ENCODE measurements around the gene GNAS-AS1. TPM values are rescaled to one million over a fixed set of nuclear protein-coding genes. Genes with fewer than 3 reads are reported as not detected.

GNAS-AS1 gene
- total and polyA plus RNA-seq, 3 experiments from 2014 or later = 0.55 to 0.68 TPM; not detected in 1

GRCh38 chr20:58894652-58895447, 44.1 kb upstream of the GNAS-AS1 start:
- DNase-seq = no peak
- CTCF ChIA-PET = no interaction called here
- Histone ChIP-seq H3K4me3 (ENCODE audit: low read length) (peak overlapping the region; percentile 70), H3K27ac (ENCODE audit: low read depth, low read length) (no peak overlapping the region), H3K4me1 (ENCODE audit: insufficient read depth, low read length) (peaks cover 32% of the 10 kb centered on the region), H3K36me3 (ENCODE audit: insufficient read depth, low read length) (no peaks in the 10 kb centered on the region), H3K9me3 (ENCODE audit: low read length) (no peaks in the 10 kb centered on the region), H3K27me3 (ENCODE audit: insufficient read depth, low read length, poor library complexity, severe bottlenecking) (no peaks in the 10 kb centered on the region)
- Mint-ChIP-seq H3K27ac (peak overlapping the region; percentile 61 to 93 (median 88)), H3K4me1 (peaks cover 66 to 73% (median 71%) of the 10 kb centered on the region in 3 donors), H3K9me3 (peaks cover 0 to 5% (median 0%) of the 10 kb centered on the region in 5 donors), H3K36me3 (peaks cover 0 to 56% (median 9%) of the 10 kb centered on the region in 3 donors), H3K4me3 (peak overlapping the region; percentile 73 to 96 (median 83)), H3K27me3 (peaks cover 0 to 5% of the 10 kb centered on the region in 2 donors)
- POLR2A ChIA-PET = no interaction called here

- peaks cover 0 to 45% (median 7%) of the 10 kb centered on the region in 3 donors for H3K36me3 Mint-ChIP-seq
- Histone ChIP-seq H3K36me3 (ENCODE audit: insufficient read depth, low read length) (no peaks in the 10 kb centered on the region), H3K27ac (ENCODE audit: low read depth, low read length) (peak overlapping the region; percentile 89), H3K4me1 (ENCODE audit: insufficient read depth, low read length) (peaks cover 28% of the 10 kb centered on the region), H3K9me3 (ENCODE audit: low read length) (no peaks in the 10 kb centered on the region), H3K4me3 (ENCODE audit: low read length) (peak overlapping the region; percentile 70), H3K27me3 (ENCODE audit: insufficient read depth, low read length, poor library complexity, severe bottlenecking) (no peaks in the 10 kb centered on the region)
- peak overlapping the region; percentile 61 to 93 (median 88) for H3K27ac Mint-ChIP-seq
- peaks cover 0 to 5% (median 0%) of the 10 kb centered on the region in 5 donors for H3K9me3 Mint-ChIP-seq
- H3K4me1 Mint-ChIP-seq = peaks cover 57 to 61% (median 58%) of the 10 kb centered on the region in 3 donors
- ChIA-PET CTCF (interaction anchor here (0.8 kb wide), 1 partner anchor 10 kb away, joined by 3 read pairs; no protein-coding TSS in a partner anchor), POLR2A (interaction anchor here (1.0 to 1.1 kb wide), 2 partner anchors 14 to 150 kb away, joined by 3 read pairs; no protein-coding TSS in a partner anchor)
- peaks cover 0 to 5% of the 10 kb centered on the region in 2 donors for H3K27me3 Mint-ChIP-seq
- H3K4me3 Mint-ChIP-seq = peak overlapping the region; percentile 78 to 98 (median 95)
- DNase-seq = peak in 1 of 5 donors; percentile 53
Measured at GRCh38 chr20:58893355-58894120, 42.8 kb upstream of the GNAS-AS1 start.

- CTCF ChIA-PET = interaction anchor here (0.8 kb wide), 1 partner anchor 10 kb away, joined by 3 read pairs; no protein-coding TSS in a partner anchor
- Histone ChIP-seq H3K36me3 (ENCODE audit: insufficient read depth, low read length) (no peaks in the 10 kb centered on the region), H3K4me1 (ENCODE audit: insufficient read depth, low read length) (peaks cover 32% of the 10 kb centered on the region), H3K4me3 (ENCODE audit: low read length) (peak overlapping the region; percentile 70), H3K9me3 (ENCODE audit: low read length) (no peaks in the 10 kb centered on the region), H3K27me3 (ENCODE audit: insufficient read depth, low read length, poor library complexity, severe bottlenecking) (no peaks in the 10 kb centered on the region), H3K27ac (ENCODE audit: low read depth, low read length) (peak overlapping the region; percentile 89)
- POLR2A ChIA-PET = interaction anchor here (1.0 to 1.1 kb wide), 2 partner anchors 15 to 150 kb away, joined by 3 read pairs; no protein-coding TSS in a partner anchor
- peak overlapping the region; percentile 88 to 98 (median 96) for H3K4me3 Mint-ChIP-seq
- H3K4me1 Mint-ChIP-seq = peaks cover 56 to 58% (median 57%) of the 10 kb centered on the region in 3 donors
- peaks cover 0 to 42% (median 6%) of the 10 kb centered on the region in 3 donors for H3K36me3 Mint-ChIP-seq
- peak overlapping the region; percentile 93 to 100 (median 98) for H3K27ac Mint-ChIP-seq
- H3K9me3 Mint-ChIP-seq = peaks cover 0 to 5% (median 0%) of the 10 kb centered on the region in 5 donors
- H3K27me3 Mint-ChIP-seq = peaks cover 0 to 5% of the 10 kb centered on the region in 2 donors
- DNase-seq = no peak
Measured at GRCh38 chr20:58892932-58893224, 42.2 kb upstream of the GNAS-AS1 start.

- peak overlapping the region; percentile 70 for H3K4me3 ChIP-seq (ENCODE audit: low read length)
- Mint-ChIP-seq H3K36me3 (peaks cover 0 to 37% (median 3%) of the 10 kb centered on the region in 3 donors), H3K4me1 (peaks cover 51 to 58% (median 56%) of the 10 kb centered on the region in 3 donors), H3K9me3 (peaks cover 0 to 5% (median 0%) of the 10 kb centered on the region in 5 donors), H3K27ac (peak overlapping the region; percentile 93 to 100 (median 98)), H3K4me3 (peak overlapping the region; percentile 88 to 98 (median 96)), H3K27me3 (peaks cover 0 to 5% of the 10 kb centered on the region in 2 donors)
- H3K27ac ChIP-seq (ENCODE audit: low read depth, low read length) = peak overlapping the region; percentile 89
- peak; percentile 62 to 85 (median 73) for DNase-seq
- no peaks in the 10 kb centered on the region for H3K36me3 ChIP-seq (ENCODE audit: insufficient read depth, low read length)
- no peaks in the 10 kb centered on the region for H3K27me3 ChIP-seq (ENCODE audit: insufficient read depth, low read length, poor library complexity, severe bottlenecking)
- ChIA-PET POLR2A (interaction anchor here (1.1 to 1.4 kb wide), 3 partner anchors 89 to 151 kb away, joined by 3 to 11 read pairs (median 9); partner anchors contain the start of genes ATP5F1E and NELFCD), CTCF (interaction anchor here (0.8 kb wide), 1 partner anchor 11 kb away, joined by 3 read pairs; no protein-coding TSS in a partner anchor)
- no peaks in the 10 kb centered on the region for H3K9me3 ChIP-seq (ENCODE audit: low read length)
- peaks cover 36% of the 10 kb centered on the region for H3K4me1 ChIP-seq (ENCODE audit: insufficient read depth, low read length)
Measured at GRCh38 chr20:58892141-58892931, 41.6 kb upstream of the GNAS-AS1 start.

GRCh38 chr20:58891718-58892140, 41.0 kb upstream of the GNAS-AS1 start:
- DNase-seq = peak in 2 of 5 donors; percentile 34 to 68
- peak overlapping the region; percentile 89 for H3K27ac ChIP-seq (ENCODE audit: low read depth, low read length)
- H3K4me3 ChIP-seq (ENCODE audit: low read length) = peak overlapping the region; percentile 70
- POLR2A ChIA-PET = interaction anchor here (0.6 to 1.4 kb wide), 4 partner anchors 90 to 503 kb away, joined by 3 to 11 read pairs (median 6); partner anchors contain the start of genes ATP5F1E, NELFCD and VAPB
- H3K9me3 ChIP-seq (ENCODE audit: low read length) = no peaks in the 10 kb centered on the region
- Mint-ChIP-seq H3K27me3 (peaks cover 0 to 5% of the 10 kb centered on the region in 2 donors), H3K9me3 (peaks cover 0 to 5% (median 0%) of the 10 kb centered on the region in 5 donors), H3K27ac (peak overlapping the region; percentile 93 to 100 (median 98)), H3K4me1 (peaks cover 46 to 58% (median 49%) of the 10 kb centered on the region in 3 donors), H3K36me3 (peaks cover 0 to 31% (median 0%) of the 10 kb centered on the region in 3 donors), H3K4me3 (peak overlapping the region; percentile 88 to 98 (median 96))
- CTCF ChIA-PET = interaction anchor here (1.0 kb wide), 1 partner anchor 90 kb away, joined by 3 read pairs; no protein-coding TSS in a partner anchor
- no peaks in the 10 kb centered on the region for H3K36me3 ChIP-seq (ENCODE audit: insufficient read depth, low read length)
- no peaks in the 10 kb centered on the region for H3K27me3 ChIP-seq (ENCODE audit: insufficient read depth, low read length, poor library complexity, severe bottlenecking)
- peaks cover 36% of the 10 kb centered on the region for H3K4me1 ChIP-seq (ENCODE audit: insufficient read depth, low read length)

- DNase-seq = peak; percentile 69 to 85 (median 75)
- H3K27ac ChIP-seq (ENCODE audit: low read depth, low read length) = peak overlapping the region; percentile 87
- ChIA-PET POLR2A (interaction anchor here (0.6 to 1.4 kb wide), 4 partner anchors 90 to 502 kb away, joined by 3 to 11 read pairs (median 6); partner anchors contain the start of genes ATP5F1E, NELFCD and VAPB), CTCF (interaction anchor here (1.0 kb wide), 1 partner anchor 91 kb away, joined by 3 read pairs; no protein-coding TSS in a partner anchor)
- H3K4me1 ChIP-seq (ENCODE audit: insufficient read depth, low read length) = peaks cover 36% of the 10 kb centered on the region
- Mint-ChIP-seq H3K36me3 (peaks cover 0 to 25% (median 0%) of the 10 kb centered on the region in 3 donors), H3K9me3 (peaks cover 0 to 5% (median 0%) of the 10 kb centered on the region in 5 donors), H3K4me3 (peak overlapping the region in 6 of 7 donors; percentile 78 to 97 (median 88)), H3K4me1 (peaks cover 43 to 58% (median 46%) of the 10 kb centered on the region in 3 donors), H3K27ac (peak overlapping the region in 6 of 8 donors; percentile 36 to 94 (median 73)), H3K27me3 (peaks cover 0 to 5% of the 10 kb centered on the region in 2 donors)
- no peak overlapping the region for H3K4me3 ChIP-seq (ENCODE audit: low read length)
- H3K9me3 ChIP-seq (ENCODE audit: low read length) = no peaks in the 10 kb centered on the region
- no peaks in the 10 kb centered on the region for H3K36me3 ChIP-seq (ENCODE audit: insufficient read depth, low read length)
- no peaks in the 10 kb centered on the region for H3K27me3 ChIP-seq (ENCODE audit: insufficient read depth, low read length, poor library complexity, severe bottlenecking)
Measured at GRCh38 chr20:58891086-58891717, 40.5 kb upstream of the GNAS-AS1 start.
